Stimulated activated CD4-positive, alpha-beta T cell treated with anti-CD3 and anti-CD28 coated beads, Interleukin-4, amount 100 ng/mL, for 24 hours (primary cell): ENCODE data around the gene ZNF846.
"Not testable (repeated sequence)": the region's sequence is repeated elsewhere in the genome, so short reads cannot be mapped to it uniquely, and the experiment has no call there.

Experiments used
- DNase-seq: peaks from one replicate; pipeline ENCODE4 v3.0.0-alpha.2; 2020

ZNF846 gene

DNA sequence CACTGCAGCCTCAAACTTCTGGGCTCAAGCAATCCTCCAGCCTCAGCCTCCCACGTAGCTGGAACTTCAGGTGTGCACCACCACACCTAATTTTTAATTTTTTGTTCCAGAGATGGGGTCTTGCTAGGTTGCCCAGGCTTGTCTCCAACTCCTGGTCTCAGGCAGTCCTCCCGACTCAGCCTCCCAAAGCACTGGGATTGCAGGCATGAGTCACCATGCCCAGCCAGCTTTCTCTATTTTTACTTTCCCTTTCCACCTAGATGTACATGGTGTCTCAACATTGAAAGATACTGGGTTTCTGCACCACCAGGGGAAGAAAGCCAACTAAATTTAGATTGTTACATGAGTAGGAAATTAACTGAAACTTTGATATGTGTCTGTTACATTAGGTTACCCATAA is 13.8 kb upstream of the ZNF846 start:
- DNase-seq: no peak

DNA sequence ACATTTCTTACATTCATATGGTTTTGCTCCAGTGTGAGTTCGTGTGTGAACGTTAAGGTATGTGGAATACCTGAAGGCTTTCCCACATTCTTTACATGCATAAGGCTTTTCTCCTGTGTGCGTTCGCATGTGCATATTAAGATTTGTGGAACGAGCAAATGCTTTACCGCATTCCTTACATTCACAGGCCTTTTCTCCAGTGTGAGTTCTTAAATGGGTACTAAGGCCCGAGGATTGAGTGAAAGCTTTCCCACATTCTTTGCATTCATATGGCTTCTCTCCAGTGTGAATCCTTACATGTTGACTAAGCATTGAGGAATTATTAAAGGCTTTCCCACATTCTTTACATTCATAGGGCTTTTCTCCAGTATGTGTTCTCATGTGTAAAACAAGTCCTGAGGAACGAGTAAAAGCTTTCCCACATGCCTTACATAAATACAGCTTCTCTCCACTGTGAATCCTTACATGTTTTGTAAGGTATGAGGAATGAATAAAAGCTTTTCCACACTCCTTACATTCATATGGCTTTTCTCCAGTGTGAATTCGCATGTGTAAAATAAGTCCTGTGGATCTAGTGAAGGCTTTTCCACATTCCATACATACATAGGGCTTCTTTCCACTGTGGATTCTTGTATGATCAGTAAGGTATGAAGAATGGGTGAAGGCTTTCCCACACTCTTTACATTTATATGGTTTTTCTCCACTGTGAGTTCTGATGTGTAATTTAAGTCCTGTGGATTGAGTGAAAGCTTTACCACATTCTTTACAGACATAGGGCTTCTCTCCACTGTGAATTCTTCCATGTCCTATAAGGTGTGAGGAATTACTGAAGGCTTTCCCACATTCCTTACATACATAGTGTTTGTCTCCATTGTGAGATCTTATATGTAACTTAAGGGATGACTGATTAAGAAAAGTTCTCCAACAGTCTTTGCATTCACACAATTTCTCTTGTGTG is 10.7 kb downstream of the ZNF846 start:
- no peak for DNase-seq

DNA sequence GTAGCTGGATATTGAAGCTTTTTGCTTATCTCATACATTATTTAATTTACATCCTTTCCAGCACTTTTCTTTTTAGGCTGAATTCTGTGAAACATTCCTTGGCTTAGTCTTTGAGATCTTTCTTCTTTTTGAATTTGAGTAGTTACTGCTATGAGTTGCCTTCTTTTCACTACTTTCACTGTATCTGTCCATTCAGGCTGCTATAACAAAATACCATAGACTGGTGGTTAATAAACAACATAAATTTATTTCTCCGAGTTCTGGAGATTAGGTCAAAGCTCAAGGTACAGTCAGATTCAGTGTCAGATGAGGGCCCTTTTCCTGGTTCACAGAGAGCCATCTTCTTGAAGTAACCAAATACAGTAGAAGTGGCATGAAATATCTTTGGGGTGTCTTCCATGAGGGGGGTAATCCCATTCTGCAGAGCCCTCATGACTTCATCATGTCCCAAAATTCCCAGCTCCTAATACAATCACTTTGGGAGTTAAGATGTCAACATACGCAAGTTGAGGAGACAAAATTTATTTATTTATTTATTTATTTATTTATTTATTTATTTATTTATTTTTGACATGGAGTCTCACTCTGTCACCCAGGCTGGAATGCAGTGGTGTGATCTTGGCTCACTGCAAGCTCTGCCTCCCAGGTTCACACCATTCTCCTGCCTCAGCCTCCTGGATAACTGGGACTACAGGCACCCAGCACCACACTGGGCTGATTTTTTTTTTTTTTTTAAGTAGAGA is 15.7 kb downstream of the ZNF846 start:
- DNase-seq: no peak

- DNase-seq: no peak
Observed at GRCh38 chr19:9751446-9751845, 17.1 kb downstream of the ZNF846 start.

DNA sequence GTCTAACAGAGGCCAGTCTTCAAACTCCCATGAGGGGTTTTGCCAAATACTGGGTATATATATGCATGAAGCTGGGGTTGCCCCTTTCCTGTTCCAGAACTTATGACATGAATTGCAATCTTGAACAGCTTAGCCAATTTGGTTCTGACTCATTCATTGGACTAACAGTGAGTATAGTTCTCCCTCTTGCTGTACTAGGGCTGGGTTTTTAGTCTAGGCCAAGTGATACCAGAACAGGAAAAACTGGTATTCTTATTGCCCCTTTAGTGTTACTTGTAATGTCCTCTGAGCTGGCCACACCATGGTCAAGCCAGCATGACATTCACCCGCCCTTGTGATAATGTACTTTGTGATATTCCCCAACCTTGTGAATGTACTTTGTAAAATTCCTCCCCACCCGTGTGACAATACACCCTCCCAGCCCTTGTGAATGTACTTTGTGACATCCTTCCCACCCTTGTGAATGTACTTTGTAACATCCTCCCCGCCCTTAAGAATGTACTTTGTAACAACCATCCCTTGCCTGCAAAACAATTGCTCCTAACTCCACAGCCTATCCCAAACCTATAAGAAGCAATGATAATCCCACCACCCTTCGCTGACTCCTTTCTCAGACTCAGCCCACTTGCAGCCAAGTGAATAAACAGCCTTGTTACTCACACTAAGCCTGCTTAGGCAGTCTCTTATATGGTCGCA is 26.9 kb downstream of the ZNF846 start:
- DNase-seq: no peak

- DNase-seq: no peak
Observed at GRCh38 chr19:9735986-9736385, 32.6 kb downstream of the ZNF846 start.

GRCh38 chr19:9730056-9730455 is 38.5 kb downstream of the ZNF846 start:
- DNase-seq: not testable (repeated sequence)

DNA sequence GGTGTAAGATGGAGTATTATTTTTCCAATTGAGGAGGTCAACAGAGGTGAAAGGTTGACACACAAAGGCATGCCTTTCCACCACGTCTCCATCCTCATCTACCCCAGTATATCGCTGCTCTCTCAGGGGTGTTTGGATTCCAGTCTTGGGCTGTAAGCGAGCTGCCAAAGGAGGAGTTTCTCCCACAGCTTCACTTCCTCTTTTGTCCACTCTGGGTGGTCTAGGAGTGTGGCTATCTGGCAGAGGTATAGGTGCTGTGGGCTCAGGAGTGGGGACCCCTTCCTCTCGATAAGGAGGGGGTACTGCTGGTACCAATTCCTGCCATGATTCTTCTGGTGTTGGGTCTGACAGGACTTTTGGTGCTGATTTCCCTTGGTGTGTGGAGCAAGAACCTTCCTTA is 39.4 kb downstream of the ZNF846 start:
- no peak for DNase-seq

DNA sequence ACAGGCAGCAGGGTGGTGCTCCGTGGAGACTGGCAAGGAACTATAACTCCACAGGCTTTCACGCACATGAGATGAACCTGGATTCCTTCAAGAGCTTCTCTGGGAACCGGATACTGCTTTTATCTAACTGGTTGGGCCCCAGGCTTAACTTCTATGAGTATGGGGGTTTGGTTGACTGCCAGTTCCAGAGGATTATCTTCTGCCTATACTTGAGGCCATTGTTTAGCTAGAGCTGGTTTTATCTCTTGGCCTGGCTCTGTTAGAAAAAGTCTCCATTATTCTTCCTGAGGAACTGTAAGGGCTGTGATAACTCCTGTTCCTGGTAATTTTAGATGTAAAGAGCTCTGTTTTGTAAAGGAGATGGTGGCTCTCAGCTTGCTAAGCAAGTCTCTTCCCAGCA is 40.9 kb downstream of the ZNF846 start:
- no peak for DNase-seq

DNA sequence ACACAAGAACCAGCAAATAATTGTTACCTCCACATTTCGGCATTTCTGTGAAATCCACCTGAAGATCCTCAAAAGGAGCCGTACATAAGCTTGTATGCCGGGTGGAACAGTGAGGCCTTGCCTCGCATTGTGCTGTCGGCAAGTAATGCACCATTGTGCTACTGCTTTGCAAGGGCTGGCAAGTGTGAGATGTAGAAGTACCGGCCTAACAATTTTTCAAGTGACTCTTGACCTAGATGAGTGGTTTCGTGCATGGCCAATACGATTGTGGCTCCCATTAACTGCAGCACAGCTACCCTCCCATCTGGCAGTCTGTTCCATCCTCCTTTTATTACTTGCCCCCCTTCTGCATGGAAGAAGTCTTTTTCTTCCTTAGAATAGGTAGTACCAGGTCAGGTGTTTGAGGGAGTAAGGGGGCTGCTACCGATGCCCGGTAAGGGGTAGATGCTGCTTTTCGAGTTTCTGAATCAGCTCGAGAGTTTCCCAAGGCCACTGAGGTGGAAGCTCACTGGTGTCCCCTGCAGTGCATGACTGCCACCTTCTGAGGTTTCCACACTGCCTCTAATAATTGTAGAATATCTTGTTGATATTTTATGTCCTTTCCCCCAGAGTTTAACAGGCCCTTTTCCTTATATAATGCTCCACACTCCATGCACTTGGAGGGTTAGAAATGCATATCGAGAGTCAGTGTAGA is 42.9 kb downstream of the ZNF846 start:
- DNase-seq: not testable (repeated sequence)

- no peak for DNase-seq
Observed at GRCh38 chr19:9724157-9724556, 44.4 kb downstream of the ZNF846 start.

DNA sequence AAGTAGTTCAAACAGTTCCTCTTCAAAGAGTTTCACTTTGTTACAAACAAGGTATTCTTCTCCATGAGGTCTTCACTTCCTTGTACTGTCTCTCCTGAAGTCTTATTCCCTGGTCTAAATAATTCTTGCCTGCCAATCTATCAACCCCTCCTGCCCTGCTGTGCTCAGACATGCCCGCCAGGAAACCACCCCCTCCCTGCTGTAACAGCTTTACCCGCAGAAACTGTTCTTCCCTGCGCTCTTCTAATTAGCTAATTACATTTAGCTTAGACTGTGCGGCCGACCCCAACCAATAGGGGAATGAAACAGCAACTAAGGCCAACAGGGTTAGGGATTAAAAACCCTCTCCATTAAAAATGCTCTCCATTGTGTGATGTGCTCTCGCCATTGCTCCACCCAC is 46.7 kb downstream of the ZNF846 start:
- DNase-seq: no peak

DNA sequence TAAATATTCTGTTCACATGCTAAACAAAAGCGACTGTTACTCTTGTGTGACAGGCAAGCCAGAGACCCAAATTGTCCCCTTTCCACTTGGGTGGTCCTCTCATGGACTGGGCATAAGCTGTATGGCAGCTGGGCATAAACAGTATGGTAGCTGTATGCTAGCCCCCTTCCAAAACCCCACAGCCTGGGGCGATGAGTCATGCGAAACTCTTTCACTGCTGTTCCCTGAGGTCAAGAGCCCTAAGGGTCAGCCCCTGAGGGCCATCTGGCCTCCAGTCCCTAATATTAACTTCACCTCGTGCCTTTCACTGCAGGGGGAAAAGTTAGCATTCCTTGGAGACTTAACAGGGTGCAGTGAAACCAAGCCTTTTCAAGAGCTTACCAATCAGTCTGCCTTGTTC is 48.0 kb downstream of the ZNF846 start:
- no peak for DNase-seq

GRCh38 chr19:9711815-9712214 is 56.7 kb downstream of the ZNF846 start:
- no peak for DNase-seq

DNA sequence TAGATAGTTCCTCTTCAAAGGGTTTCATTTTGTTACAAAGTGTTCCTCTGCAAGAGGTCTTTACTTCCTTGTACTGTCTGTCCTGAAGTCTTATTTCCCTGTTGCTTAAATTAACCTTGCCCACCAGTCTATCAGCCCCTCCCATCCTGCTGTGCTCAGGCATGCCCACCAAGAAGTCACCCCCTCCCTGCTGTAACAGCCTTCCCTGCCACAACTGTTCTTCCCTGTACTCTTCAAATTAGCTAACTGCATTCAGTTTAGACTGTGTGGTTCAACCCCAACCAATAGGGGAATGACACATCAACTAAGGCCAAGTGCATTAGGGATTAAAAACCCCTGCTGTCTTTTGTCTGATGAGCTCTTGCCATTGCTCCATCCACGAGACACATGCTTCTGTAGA is 59.2 kb downstream of the ZNF846 start:
- no peak for DNase-seq

- DNase-seq: no peak
Observed at GRCh38 chr19:9705836-9706235, 62.7 kb downstream of the ZNF846 start.

DNA sequence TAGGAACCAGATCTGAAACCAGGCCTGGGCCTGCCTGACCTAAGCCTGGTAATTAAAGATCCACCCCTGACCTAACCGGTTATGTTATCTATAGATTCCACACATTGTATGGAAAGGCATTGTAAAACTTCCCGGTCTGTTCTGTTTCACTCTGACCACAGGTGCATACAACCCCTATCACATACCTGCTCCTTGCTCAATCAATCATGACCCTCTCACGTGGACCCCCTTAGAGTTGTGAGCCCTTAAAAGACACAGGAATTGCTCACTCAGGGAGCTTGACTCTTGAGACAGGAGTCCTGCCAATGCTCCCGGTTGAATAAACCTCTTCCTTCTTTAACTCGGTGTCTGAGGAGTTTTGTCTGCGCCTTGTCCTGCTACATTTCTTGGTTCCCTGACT is 66.4 kb downstream of the ZNF846 start:
- DNase-seq: no peak
